ENCODE data around the gene KCNAB1. TPM values are rescaled to one million over a fixed set of nuclear protein-coding genes. Genes with fewer than 3 reads are reported as not detected.

Gene KCNAB1
- total RNA-seq, 1 donor from 2014 or later = 3.2 TPM

GRCh38 chr3:156474560-156475389 lies 354.4 kb downstream of the KCNAB1 start:
- Histone ChIP-seq H3K4me3 (no peak overlapping the region), H3K27ac (no peak overlapping the region), H3K36me3 (no peaks in the 10 kb centered on the region), H3K4me1 (no peaks in the 10 kb centered on the region), H3K27me3 (no peaks in the 10 kb centered on the region), H3K9me3 (no peaks in the 10 kb centered on the region)
- ATAC-seq = no peak
- no peak for DNase-seq
- peak; percentile 30 for TF ChIP-seq CTCF (IDR thresholded peaks at IDR 0.05)
- intact Hi-C loops (cut with DNase I) = no loop called here

GRCh38 chr3:156477323-156477722 lies 356.9 kb downstream of the KCNAB1 start:
- TF ChIP-seq CTCF (IDR thresholded peaks at IDR 0.05) = no peak
- Histone ChIP-seq H3K36me3 (no peaks in the 10 kb centered on the region), H3K4me3 (no peak overlapping the region), H3K27me3 (no peaks in the 10 kb centered on the region), H3K4me1 (no peaks in the 10 kb centered on the region), H3K9me3 (no peaks in the 10 kb centered on the region), H3K27ac (no peak overlapping the region)
- intact Hi-C loops (cut with DNase I) = no loop called here
- ATAC-seq (no peak), DNase-seq (no peak)

- H3K4me3 ChIP-seq = no peak overlapping the region
- DNase-seq = no peak
- H3K36me3 ChIP-seq = no peaks in the 10 kb centered on the region
- intact Hi-C loops (cut with DNase I) = no loop called here
- no peaks in the 10 kb centered on the region for H3K27me3 ChIP-seq
- TF ChIP-seq CTCF (IDR thresholded peaks at IDR 0.05) = no peak
- H3K4me1 ChIP-seq = peaks cover 6% of the 10 kb centered on the region
- H3K27ac ChIP-seq = no peak overlapping the region
- no peaks in the 10 kb centered on the region for H3K9me3 ChIP-seq
- ATAC-seq = no peak
These were observed 358.5 kb downstream of the KCNAB1 start for GRCh38 chr3:156478891-156479290.

- no peak for TF ChIP-seq CTCF (IDR thresholded peaks at IDR 0.05)
- intact Hi-C loops (cut with DNase I) = no loop called here
- Histone ChIP-seq H3K36me3 (no peaks in the 10 kb centered on the region), H3K27me3 (no peaks in the 10 kb centered on the region), H3K4me3 (no peak overlapping the region), H3K9me3 (no peaks in the 10 kb centered on the region), H3K4me1 (peaks cover 6% of the 10 kb centered on the region), H3K27ac (no peak overlapping the region)
- ATAC-seq (no peak), DNase-seq (no peak)
These were observed 359.2 kb downstream of the KCNAB1 start for GRCh38 chr3:156479604-156480003.

- TF ChIP-seq CTCF (IDR thresholded peaks at IDR 0.05) = no peak
- no peak for ATAC-seq
- Histone ChIP-seq H3K4me1 (peaks cover 6% of the 10 kb centered on the region), H3K36me3 (no peaks in the 10 kb centered on the region), H3K9me3 (no peaks in the 10 kb centered on the region), H3K4me3 (no peak overlapping the region), H3K27ac (no peak overlapping the region), H3K27me3 (no peaks in the 10 kb centered on the region)
- DNase-seq = no peak
- intact Hi-C loops (cut with DNase I) = no loop called here
These were observed 360.6 kb downstream of the KCNAB1 start for GRCh38 chr3:156480949-156481348.
